IMR-90 (cell line): ENCODE data around the gene ACAN. TPM values are rescaled to one million over a fixed set of nuclear protein-coding genes. Genes with fewer than 3 reads are reported as not detected.

Experiments
- ATAC-seq: fragments of 200-7000 bp; cut with Tn5 transposase; 2 replicates; pipeline ENCODE4 v1.9.1; 2020; ENCODE audit warnings: low read depth, mild to moderate bottlenecking, moderate library complexity
- BruUV-seq: library from RNA; stranded (reverse); fragments of 400-500 nt; replicated peaks from 2 replicates; lab custom pipeline; 2021; lab: Mats Ljungman, UMichigan
- CTCF ChIA-PET: fragments of 300-600 bp; formaldehyde crosslinking; extraction: SDS; loops from one replicate; lab custom pipeline; 2021; ENCODE audit warnings: antibody characterized with exemption; lab: Yijun Ruan, JAX
- POLR2A ChIA-PET: fragments of 300-600 bp; sonication (Branson Sonifier 250); formaldehyde crosslinking; loops from one replicate; lab custom pipeline; 2022; ENCODE audit warnings: antibody characterized with exemption; ENCODE audit not compliant: unreplicated experiment; lab: Charles Lee
- DNase-seq: peaks from one replicate; pipeline ENCODE4 v3.0.0; 2013
- H2AFZ ChIP-seq: replicated peaks from 2 replicates; pipeline ENCODE3; 2013; ENCODE audit warnings: low read length, mild to moderate bottlenecking; ENCODE audit not compliant: poor library complexity
- H2AK5ac ChIP-seq: 2 replicates; pipeline ENCODE4 v1.6.1; 2013; ENCODE audit warnings: low read depth, low read length, inconsistent platforms
- H2AK9ac ChIP-seq: replicated peaks from 2 replicates; pipeline ENCODE3; 2013; ENCODE audit warnings: mild to moderate bottlenecking, low read depth, low read length, moderate library complexity; ENCODE audit not compliant: poor library complexity
- H2BK120ac ChIP-seq: 2 replicates; pipeline ENCODE4 v1.6.1; 2013; ENCODE audit warnings: low read depth, low read length, inconsistent platforms
- H2BK15ac ChIP-seq: 3 replicates; pipeline ENCODE4 v1.6.1; 2013; ENCODE audit warnings: low read depth, low read length, inconsistent platforms
- H2BK20ac ChIP-seq: 2 replicates; pipeline ENCODE4 v1.6.1; 2013; ENCODE audit warnings: low read depth, mild to moderate bottlenecking, inconsistent platforms, low read length, moderate library complexity
- H2BK5ac ChIP-seq: 2 replicates; pipeline ENCODE4 v1.6.1; 2013; ENCODE audit warnings: mild to moderate bottlenecking, low read depth, low read length, inconsistent platforms; ENCODE audit not compliant: poor library complexity, severe bottlenecking
- H3K14ac ChIP-seq: replicated peaks from 2 replicates; pipeline ENCODE4 v1.6.1; 2013; ENCODE audit warnings: low read depth, low read length, inconsistent platforms
- H3K18ac ChIP-seq: 2 replicates; pipeline ENCODE4 v1.6.1; 2013; ENCODE audit warnings: low read depth, low read length, control low read depth
- H3K23ac ChIP-seq: 2 replicates; pipeline ENCODE4 v1.6.1; 2013; ENCODE audit warnings: low read depth, low read length, inconsistent platforms
- H3K27ac ChIP-seq: 2 replicates; pipeline ENCODE4 v1.5.1; 2013; ENCODE audit warnings: mild to moderate bottlenecking, control low read depth, low read length; ENCODE audit not compliant: insufficient read depth
- H3K27me3 ChIP-seq: 2 replicates; pipeline ENCODE4 v1.6.1; 2013; ENCODE audit warnings: low read length; ENCODE audit not compliant: control insufficient read depth, insufficient read depth
- H3K36me3 ChIP-seq: 2 replicates; pipeline ENCODE4 v1.6.1; 2013; ENCODE audit warnings: low read length, mixed read lengths; ENCODE audit not compliant: control insufficient read depth, insufficient read depth
- H3K4ac ChIP-seq: 2 replicates; pipeline ENCODE4 v1.6.1; 2013; ENCODE audit warnings: low read depth, low read length, inconsistent platforms
- H3K4me1 ChIP-seq: 2 replicates; pipeline ENCODE4 v1.6.1; 2013; ENCODE audit warnings: low read length, mixed read lengths; ENCODE audit not compliant: control insufficient read depth, insufficient read depth
- H3K4me2 ChIP-seq: 2 replicates; pipeline ENCODE4 v1.6.1; 2013; ENCODE audit warnings: low read depth, mild to moderate bottlenecking, control low read depth, low read length, moderate library complexity
- H3K4me3 ChIP-seq: 2 replicates; pipeline ENCODE4 v1.5.1; 2013; ENCODE audit warnings: low read depth, mild to moderate bottlenecking, control low read depth, low read length, moderate library complexity; ENCODE audit not compliant: insufficient read depth
- H3K56ac ChIP-seq: 2 replicates; pipeline ENCODE4 v1.6.1; 2013; ENCODE audit warnings: low read length, inconsistent platforms; ENCODE audit not compliant: insufficient read depth; ENCODE audit errors: extremely low read depth
- H3K79me1 ChIP-seq, 2 experiments: 2 replicates each; pipeline ENCODE4 v1.6.1; 2013; ENCODE audit warnings: low read length in 2 of 2, inconsistent platforms in 1 of 2, low read depth in 1 of 2
- H3K9ac ChIP-seq: 2 replicates; pipeline ENCODE4 v1.6.1; 2013; ENCODE audit warnings: low read depth, low read length, control low read depth
- H3K9me1 ChIP-seq: 2 replicates; pipeline ENCODE4 v1.6.1; 2013; ENCODE audit warnings: low read length, inconsistent platforms; ENCODE audit not compliant: insufficient read depth
- H3K9me3 ChIP-seq: 2 replicates; pipeline ENCODE4 v1.6.1; 2013; ENCODE audit warnings: low read length; ENCODE audit not compliant: control insufficient read depth, insufficient read depth
- H4K20me1 ChIP-seq: 2 replicates; pipeline ENCODE4 v1.6.1; 2013; ENCODE audit warnings: low read length, inconsistent platforms; ENCODE audit not compliant: insufficient read depth
- H4K5ac ChIP-seq: 2 replicates; pipeline ENCODE4 v1.6.1; 2013; ENCODE audit warnings: mild to moderate bottlenecking, low read depth, low read length, control low read depth
- H4K8ac ChIP-seq, 2 experiments: 2 replicates each; pipeline ENCODE4 v1.6.1; 2013; ENCODE audit warnings: low read depth in 2 of 2, low read length in 2 of 2, control low read depth in 1 of 2, inconsistent platforms in 1 of 2
- H4K91ac ChIP-seq: 2 replicates; pipeline ENCODE4 v1.6.1; 2013; ENCODE audit warnings: low read depth, low read length, inconsistent platforms; ENCODE audit not compliant: insufficient read depth
- CEBPB ChIP-seq: IDR thresholded peaks from 2 replicates; pipeline ENCODE4 v1.6.1; 2012; ENCODE audit warnings: low read depth, low read length, improper control_type of control experiment
- CHD1 ChIP-seq: IDR thresholded peaks from 2 replicates; pipeline ENCODE4 v1.6.1; 2012; ENCODE audit warnings: low read depth, low read length, improper control_type of control experiment
- FOS ChIP-seq: fragments of 150-350 bp; IDR thresholded peaks from 2 replicates; pipeline ENCODE4 v1.6.1; 2016; ENCODE audit warnings: low read depth, low read length
- MAFK ChIP-seq: IDR thresholded peaks from 2 replicates; pipeline ENCODE4 v1.6.1; 2012; ENCODE audit warnings: low read depth, low read length, improper control_type of control experiment
- MAZ ChIP-seq: IDR thresholded peaks from 2 replicates; pipeline ENCODE4 v1.6.1; 2012; ENCODE audit warnings: low read depth, mild to moderate bottlenecking, low read length, improper control_type of control experiment, moderate library complexity, borderline replicate concordance
- MXI1 ChIP-seq: IDR thresholded peaks from 2 replicates; pipeline ENCODE4 v1.6.1; 2012; ENCODE audit warnings: low read depth, mild to moderate bottlenecking, low read length, moderate library complexity, borderline replicate concordance
- NFE2L2 ChIP-seq: fragments of 150-350 bp; IDR thresholded peaks from 2 replicates; pipeline ENCODE4 v1.6.1; 2016; ENCODE audit warnings: low read depth, mild to moderate bottlenecking, low read length
- POLR2A ChIP-seq: IDR thresholded peaks from 2 replicates; pipeline ENCODE4 v1.6.1; 2012; ENCODE audit warnings: mild to moderate bottlenecking, low read depth, low read length
- RAD21 ChIP-seq: IDR thresholded peaks from 2 replicates; pipeline ENCODE4 v1.6.1; 2012; ENCODE audit warnings: low read length, improper control_type of control experiment
- RCOR1 ChIP-seq: IDR thresholded peaks from 2 replicates; pipeline ENCODE4 v1.6.1; 2012; ENCODE audit warnings: mild to moderate bottlenecking, low read length, improper control_type of control experiment; ENCODE audit not compliant: insufficient replicate concordance
- RFX5 ChIP-seq: IDR thresholded peaks from 2 replicates; pipeline ENCODE4 v1.8.0; 2012; ENCODE audit warnings: low read depth, mild to moderate bottlenecking, low read length, moderate library complexity
- SMC3 ChIP-seq: fragments of 150-350 bp; IDR thresholded peaks from 2 replicates; pipeline ENCODE4 v1.6.1; 2016; ENCODE audit warnings: low read depth, mild to moderate bottlenecking, antibody characterized with exemption, low read length, moderate library complexity
- USF2 ChIP-seq: fragments of 150-350 bp; IDR thresholded peaks from 2 replicates; pipeline ENCODE4 v1.6.1; 2017; ENCODE audit warnings: mild to moderate bottlenecking, antibody characterized with exemption, low read length, low read depth
- WGBS, 2 experiments: methylation state at CpG; one replicate each; pipeline versions ENCODE4 v1.1.5 to v1.1.7; 2013; ENCODE audit warnings: missing lambda C conversion rate in 2 of 2; ENCODE audit not compliant: insufficient read length in 1 of 2; ENCODE audit errors: extremely low coverage in 2 of 2; 5-methylcytosine and 5-hydroxymethylcytosine counted together
- dilution Hi-C: fragments of 300-500 bp; cut with HindIII; formaldehyde crosslinking; loops from one replicate; pipeline ENCODE4 v1.14.3; 2018; ENCODE audit warnings: low sequenced_read_pairs; ENCODE audit not compliant: unreplicated experiment
- in situ Hi-C: fragments of 300-500 bp; cut with MboI; formaldehyde crosslinking; loops from 3 replicates; pipeline ENCODE4 v1.14.3; 2019; ENCODE audit warnings: low sequenced_read_pairs, inconsistent platforms, mixed read lengths
- intact Hi-C: fragments of 100-400 bp; cut with micrococcal nuclease; formaldehyde crosslinking; loops from 2 replicates; pipeline ENCODE4 v1.10.0; 2022
- polyA plus RNA-seq, 3 experiments: library from polyadenylated mRNA; depleted of rRNA; stranded (reverse); fragments of >200 nt; gene quantifications; 2 replicates each; pipeline ENCODE4 v1.2.3, GENCODE V29; 2012; ENCODE audit warnings: low replicate concordance in 1 of 3
- total RNA-seq: library from RNA; depleted of rRNA; stranded (reverse); fragments of >200 nt; gene quantifications from 2 replicates; pipeline ENCODE4 v1.2.3, GENCODE V29; 2012
- TF ChIP-seq, protein P1 (sequence below): conservative IDR thresholded peaks from 2 replicates; pipeline ENCODE4 v1.5.1; 2012; ENCODE audit warnings: mild to moderate bottlenecking, low read depth, low read length, improper control_type of control experiment

ACAN gene
- total and polyA plus RNA-seq, 2 of the 4 experiments (the other 2 are of a cell fraction), result 0.54 to 0.96 TPM

- H2AFZ ChIP-seq, result no peak overlapping the region
- DNase-seq, result no peak
- no TSS peak for BruUV-seq
- no peaks in the 10 kb centered on the region; the same call in 1 of the 2 replicates for H3K27me3 ChIP-seq
- no peak overlapping the region for H3K56ac ChIP-seq
- 87% methylated on average over 5 of the region's 18 CpGs; no CpG with 5 or more reads in 1 of the 2 experiments for WGBS, 2 experiments
- POLR2A ChIA-PET, result no interaction called here
- no peaks in the 10 kb centered on the region for H3K9me3 ChIP-seq
- H3K4me2 ChIP-seq, result no peak overlapping the region
- peaks cover 4% of the 10 kb centered on the region; the same call in 1 of the 2 replicates for H3K4me1 ChIP-seq
- CTCF ChIA-PET, result no interaction called here
- no peak overlapping the region for H3K18ac ChIP-seq
- no peaks in the 10 kb centered on the region for H3K36me3 ChIP-seq
- no peak overlapping the region for H3K9ac ChIP-seq
- H4K20me1 ChIP-seq, result no peaks in the 10 kb centered on the region
- in situ Hi-C loops (loop anchor here (25.0 kb wide), 2 partner anchors 176 to 351 kb away; no protein-coding TSS in a partner anchor), dilution Hi-C loops (no loop called here), intact Hi-C loops (no loop called here)
- no peak overlapping the region for H2BK5ac ChIP-seq
- H4K5ac ChIP-seq, result no peak overlapping the region
- no peaks in the 10 kb centered on the region for H3K79me1 ChIP-seq
- H3K9me1 ChIP-seq, result no peaks in the 10 kb centered on the region
- no peak overlapping the region for H3K27ac ChIP-seq
- H2AK5ac ChIP-seq, result no peak overlapping the region
- H3K23ac ChIP-seq, result no peak overlapping the region
- no peak overlapping the region for H4K8ac ChIP-seq
- ATAC-seq, result no peak
- H2BK15ac ChIP-seq, result no peak overlapping the region
- no peak overlapping the region for H3K4me3 ChIP-seq
- H3K14ac ChIP-seq, result no peak overlapping the region
- no peak overlapping the region for H2AK9ac ChIP-seq
- H2BK20ac ChIP-seq, result no peak overlapping the region
- no peak overlapping the region for H3K4ac ChIP-seq
- no peak overlapping the region for H2BK120ac ChIP-seq
- TF ChIP-seq MAZ (no peak), RCOR1 (no peak), NFE2L2 (no peak), SMC3 (no peak), MAFK (no peak), RFX5 (no peak), USF2 (no peak), POLR2A (no peak), CEBPB (no peak), FOS (no peak), RAD21 (no peak), MXI1 (no peak), CHD1 (no peak)
- TF ChIP-seq, protein P1, sequence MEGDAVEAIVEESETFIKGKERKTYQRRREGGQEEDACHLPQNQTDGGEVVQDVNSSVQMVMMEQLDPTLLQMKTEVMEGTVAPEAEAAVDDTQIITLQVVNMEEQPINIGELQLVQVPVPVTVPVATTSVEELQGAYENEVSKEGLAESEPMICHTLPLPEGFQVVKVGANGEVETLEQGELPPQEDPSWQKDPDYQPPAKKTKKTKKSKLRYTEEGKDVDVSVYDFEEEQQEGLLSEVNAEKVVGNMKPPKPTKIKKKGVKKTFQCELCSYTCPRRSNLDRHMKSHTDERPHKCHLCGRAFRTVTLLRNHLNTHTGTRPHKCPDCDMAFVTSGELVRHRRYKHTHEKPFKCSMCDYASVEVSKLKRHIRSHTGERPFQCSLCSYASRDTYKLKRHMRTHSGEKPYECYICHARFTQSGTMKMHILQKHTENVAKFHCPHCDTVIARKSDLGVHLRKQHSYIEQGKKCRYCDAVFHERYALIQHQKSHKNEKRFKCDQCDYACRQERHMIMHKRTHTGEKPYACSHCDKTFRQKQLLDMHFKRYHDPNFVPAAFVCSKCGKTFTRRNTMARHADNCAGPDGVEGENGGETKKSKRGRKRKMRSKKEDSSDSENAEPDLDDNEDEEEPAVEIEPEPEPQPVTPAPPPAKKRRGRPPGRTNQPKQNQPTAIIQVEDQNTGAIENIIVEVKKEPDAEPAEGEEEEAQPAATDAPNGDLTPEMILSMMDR, result no peak
- H4K91ac ChIP-seq, result no peak overlapping the region
Measured at GRCh38 chr15:88838667-88839066, 35.4 kb downstream of the ACAN start.
